HS-5 (cell line): ENCODE data around the gene NRARP.
"Not testable (repeated sequence)": the region's sequence is repeated elsewhere in the genome, so short reads cannot be mapped to it uniquely, and the experiment has no call there.

ENCODE experiments used
- DNase-seq: peaks from one replicate; pipeline ENCODE4 v3.0.0-alpha.2; 2012; ENCODE audit warnings: low read depth

NRARP gene

GRCh38 chr9:137276473-137277328 lies 25.4 kb downstream of the NRARP start:
- no peak for DNase-seq

GRCh38 chr9:137275588-137276472 lies 26.2 kb downstream of the NRARP start:
- DNase-seq: no peak

GRCh38 chr9:137275203-137275587 lies 26.9 kb downstream of the NRARP start:
- no peak for DNase-seq

GRCh38 chr9:137273611-137274320 lies 28.3 kb downstream of the NRARP start:
- DNase-seq: no peak

- DNase-seq: no peak
Measured at GRCh38 chr9:137273095-137273490, 29.0 kb downstream of the NRARP start.

GRCh38 chr9:137272241-137273094 lies 29.6 kb downstream of the NRARP start:
- no peak for DNase-seq

GRCh38 chr9:137271696-137272076 lies 30.4 kb downstream of the NRARP start:
- DNase-seq: no peak

- no peak for DNase-seq
Measured at GRCh38 chr9:137270929-137271695, 31.0 kb downstream of the NRARP start.

GRCh38 chr9:137269231-137269772 lies 32.8 kb downstream of the NRARP start:
- DNase-seq: no peak

GRCh38 chr9:137268538-137269201 lies 33.4 kb downstream of the NRARP start:
- no peak for DNase-seq

GRCh38 chr9:137267933-137268355 lies 34.1 kb downstream of the NRARP start:
- DNase-seq: no peak

GRCh38 chr9:137266585-137267453 lies 35.3 kb downstream of the NRARP start:
- DNase-seq: no peak

- no peak for DNase-seq
Measured at GRCh38 chr9:137266162-137266527, 35.9 kb downstream of the NRARP start.

GRCh38 chr9:137265496-137266161 lies 36.4 kb downstream of the NRARP start:
- DNase-seq: no peak

- DNase-seq: no peak
Measured at GRCh38 chr9:137264067-137264466, 38.0 kb downstream of the NRARP start.

- DNase-seq: no peak
Measured at GRCh38 chr9:137263506-137263905, 38.6 kb downstream of the NRARP start.

- no peak for DNase-seq
Measured at GRCh38 chr9:137262909-137263285, 39.2 kb downstream of the NRARP start.

GRCh38 chr9:137262173-137262908 lies 39.7 kb downstream of the NRARP start:
- not testable (repeated sequence) for DNase-seq
